GM12801 (cell line): Measurements from ENCODE around the gene FAM170B.

Source experiments
- CTCF ChIP-seq: IDR thresholded peaks from one replicate; pipeline ENCODE4 v1.5.1; 2011; ENCODE audit warnings: control low read depth; ENCODE audit not compliant: insufficient read length; ENCODE audit errors: extremely low read depth

Gene FAM170B

GRCh38 chr10:49092477-49092876 is 41.3 kb downstream of the FAM170B start:
- no peak for TF ChIP-seq CTCF

GRCh38 chr10:49091450-49092210 is 42.2 kb downstream of the FAM170B start:
- no peak for TF ChIP-seq CTCF

DNA sequence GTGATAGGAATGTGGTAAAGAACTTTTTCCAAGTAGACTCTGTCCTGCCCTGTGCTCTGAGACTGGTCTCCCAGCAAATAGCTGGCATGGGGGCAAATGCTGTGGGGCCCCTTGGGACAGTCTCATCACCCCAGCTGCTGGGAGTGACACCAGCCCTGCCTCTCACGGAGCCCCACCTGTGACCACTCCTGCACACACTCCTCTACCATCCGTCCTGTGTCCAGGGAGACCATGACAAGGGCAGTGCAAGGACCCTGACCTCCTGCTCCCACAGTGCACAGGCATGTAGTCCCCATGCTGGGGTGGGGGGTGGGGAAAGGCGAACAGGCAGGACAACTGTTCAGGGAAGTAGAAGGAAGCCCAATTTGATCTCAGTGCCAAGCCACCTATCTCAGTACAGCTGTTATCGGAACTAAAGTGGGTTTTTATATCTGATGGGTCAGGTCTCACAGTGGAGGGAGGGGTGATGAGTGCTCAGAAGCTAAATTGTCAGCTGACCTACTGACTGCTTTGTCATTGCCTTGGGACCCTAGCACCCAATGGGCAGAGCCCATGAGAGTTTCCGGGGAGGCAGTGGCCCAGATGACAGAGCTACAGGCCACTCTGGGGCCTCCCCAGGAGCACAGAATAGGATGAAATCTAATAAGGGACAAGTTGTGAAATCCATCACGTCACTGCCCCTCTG is 43.0 kb downstream of the FAM170B start:
- no peak for TF ChIP-seq CTCF

DNA sequence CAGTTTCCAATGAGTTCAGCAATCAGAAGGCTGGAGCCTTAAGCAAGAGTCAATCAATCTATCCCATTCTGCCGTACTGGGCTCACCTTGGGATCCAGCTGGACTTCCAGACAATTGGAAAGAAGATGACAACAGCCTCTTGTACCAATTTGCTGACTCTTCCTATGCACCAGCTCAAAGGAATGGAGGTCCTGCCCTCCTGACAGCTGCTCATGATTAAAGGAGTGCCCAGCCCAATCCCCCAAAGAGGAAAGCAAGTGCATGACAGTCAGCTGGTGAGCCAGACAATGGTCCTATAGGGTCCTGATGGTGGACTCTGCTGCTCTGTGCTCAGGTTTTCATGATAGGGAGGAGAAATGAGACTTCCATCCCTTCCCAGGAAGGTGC is 43.6 kb downstream of the FAM170B start:
- no peak for TF ChIP-seq CTCF

DNA sequence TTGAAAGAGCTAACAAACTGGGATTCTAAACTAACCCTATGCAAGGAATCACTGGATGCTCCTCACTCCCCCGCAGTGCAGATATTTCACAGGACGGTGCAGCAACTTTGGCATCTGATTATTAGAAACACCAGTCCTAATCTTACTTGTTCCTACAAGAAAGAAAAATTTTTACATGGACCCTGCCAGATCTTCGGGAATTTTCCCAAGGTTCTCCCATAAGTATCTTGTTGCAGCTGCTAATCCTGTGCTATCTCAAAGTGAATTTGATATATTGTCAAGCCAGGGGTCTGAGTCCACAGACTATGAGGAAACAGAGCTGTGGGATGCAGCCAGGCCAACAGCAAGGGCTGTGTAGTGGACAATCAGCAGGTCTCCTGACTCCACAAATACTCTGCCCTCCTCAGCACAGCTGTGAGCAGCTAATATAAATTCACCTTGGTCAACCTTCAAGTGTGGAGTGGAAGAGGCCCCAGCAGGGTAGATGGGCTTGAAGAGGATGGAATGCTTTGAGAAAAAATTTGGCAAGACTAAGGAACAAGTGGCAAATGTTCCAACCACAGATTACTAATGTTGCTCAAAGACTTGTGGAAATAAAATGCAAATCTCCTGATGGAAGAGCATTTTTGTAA is 44.1 kb downstream of the FAM170B start:
- no peak for TF ChIP-seq CTCF

GRCh38 chr10:49089152-49089551 is 44.7 kb downstream of the FAM170B start:
- no peak for TF ChIP-seq CTCF

GRCh38 chr10:49086889-49087288 is 46.9 kb downstream of the FAM170B start:
- no peak for TF ChIP-seq CTCF
